Breast epithelium (tissue), 3 donors: ENCODE results near the gene DISP3.

ENCODE experiments used
- POLR2A ChIP-seq: fragments of 450-650 bp; IDR thresholded peaks from one replicate; pipeline ENCODE4 v1.6.1; 2016; ENCODE audit warnings: antibody characterized with exemption, mild to moderate bottlenecking, moderate library complexity
- TF ChIP-seq, protein P1 (sequence below), 3 donors: fragments of 450-650 bp; IDR thresholded peaks; one replicate each; pipeline ENCODE4 v1.5.1; 2016 to 2017; ENCODE audit warnings: antibody characterized with exemption in 3 of 3, mild to moderate bottlenecking in 3 of 3, moderate library complexity in 3 of 3

DNA sequence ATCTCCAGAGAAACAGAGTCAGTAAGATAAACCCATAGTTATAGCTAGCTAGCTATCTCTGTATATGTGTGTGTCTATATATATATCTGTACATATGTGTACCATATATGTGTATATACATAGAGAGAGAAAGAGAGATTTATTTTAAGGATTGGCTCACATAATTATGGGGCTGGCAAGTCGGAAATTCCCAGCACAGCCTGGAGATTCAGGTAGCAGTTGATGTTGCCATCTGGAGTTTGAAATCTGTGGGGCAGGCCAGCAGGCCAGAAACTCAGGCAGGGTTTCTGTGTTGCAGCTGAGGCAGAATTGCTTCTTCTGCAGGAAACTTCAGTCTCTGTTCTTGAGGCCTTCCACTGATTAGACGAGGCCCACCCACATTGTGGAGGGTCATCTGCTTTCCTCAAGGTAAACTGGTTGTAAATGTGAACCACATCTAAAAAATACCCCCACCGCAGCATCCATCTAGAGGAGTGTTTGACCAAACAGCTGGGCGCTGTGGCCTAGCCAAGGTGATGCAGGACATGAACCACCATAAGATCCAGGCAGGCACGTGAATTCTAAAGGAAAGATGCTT, 94.2 kb downstream of the DISP3 start:
- TF ChIP-seq, protein P1, sequence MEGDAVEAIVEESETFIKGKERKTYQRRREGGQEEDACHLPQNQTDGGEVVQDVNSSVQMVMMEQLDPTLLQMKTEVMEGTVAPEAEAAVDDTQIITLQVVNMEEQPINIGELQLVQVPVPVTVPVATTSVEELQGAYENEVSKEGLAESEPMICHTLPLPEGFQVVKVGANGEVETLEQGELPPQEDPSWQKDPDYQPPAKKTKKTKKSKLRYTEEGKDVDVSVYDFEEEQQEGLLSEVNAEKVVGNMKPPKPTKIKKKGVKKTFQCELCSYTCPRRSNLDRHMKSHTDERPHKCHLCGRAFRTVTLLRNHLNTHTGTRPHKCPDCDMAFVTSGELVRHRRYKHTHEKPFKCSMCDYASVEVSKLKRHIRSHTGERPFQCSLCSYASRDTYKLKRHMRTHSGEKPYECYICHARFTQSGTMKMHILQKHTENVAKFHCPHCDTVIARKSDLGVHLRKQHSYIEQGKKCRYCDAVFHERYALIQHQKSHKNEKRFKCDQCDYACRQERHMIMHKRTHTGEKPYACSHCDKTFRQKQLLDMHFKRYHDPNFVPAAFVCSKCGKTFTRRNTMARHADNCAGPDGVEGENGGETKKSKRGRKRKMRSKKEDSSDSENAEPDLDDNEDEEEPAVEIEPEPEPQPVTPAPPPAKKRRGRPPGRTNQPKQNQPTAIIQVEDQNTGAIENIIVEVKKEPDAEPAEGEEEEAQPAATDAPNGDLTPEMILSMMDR (IDR thresholded peaks at IDR 0.05) = no peak
- no peak for TF ChIP-seq POLR2A
